Activated CD8-positive, alpha-beta memory T cell treated with anti-CD3 and anti-CD28 coated beads, Interleukin-2, amount 50 U/mL, for 48 hours (primary cell): ENCODE data around the gene LRP1.

ENCODE experiments used
- DNase-seq: peaks from one replicate; pipeline ENCODE4 v3.0.0-alpha.2; 2020

Gene LRP1

GRCh38 chr12:57240066-57240921 lies 112.0 kb downstream of the LRP1 start:
- DNase-seq, result peak; percentile 81

- peak; percentile 68 for DNase-seq
Measured at GRCh38 chr12:57240926-57241401, 112.7 kb downstream of the LRP1 start.

GRCh38 chr12:57241402-57242310 lies 113.4 kb downstream of the LRP1 start:
- peak; percentile 68 for DNase-seq

GRCh38 chr12:57242329-57242690 lies 114.0 kb downstream of the LRP1 start:
- DNase-seq, result no peak

- peak; percentile 90 for DNase-seq
Measured at GRCh38 chr12:57242691-57243454, 114.6 kb downstream of the LRP1 start.

GRCh38 chr12:57243521-57244311 lies 115.4 kb downstream of the LRP1 start:
- DNase-seq, result peak; percentile 94

- DNase-seq, result no peak
Measured at GRCh38 chr12:57244312-57244696, 116.0 kb downstream of the LRP1 start.

- DNase-seq, result no peak
Measured at GRCh38 chr12:57247041-57247440, 118.8 kb downstream of the LRP1 start.

GRCh38 chr12:57248934-57249742 lies 120.9 kb downstream of the LRP1 start:
- no peak for DNase-seq

- DNase-seq, result no peak
Measured at GRCh38 chr12:57250541-57250940, 122.3 kb downstream of the LRP1 start.

- DNase-seq, result no peak
Measured at GRCh38 chr12:57250956-57251355, 122.7 kb downstream of the LRP1 start, which contains the start of gene STAC3. STAC3 (minus strand) TSS chr12:57251187; CDS start chr12:57249636, 1,551 bp downstream.

GRCh38 chr12:57254506-57255280 lies 126.4 kb downstream of the LRP1 start:
- DNase-seq, result no peak

- no peak for DNase-seq
Measured at GRCh38 chr12:57255916-57256315, 127.6 kb downstream of the LRP1 start.

- DNase-seq, result no peak
Measured at GRCh38 chr12:57258977-57259970, 131.0 kb downstream of the LRP1 start.

- no peak for DNase-seq
Measured at GRCh38 chr12:57260366-57260765, 132.1 kb downstream of the LRP1 start.

- no peak for DNase-seq
Measured at GRCh38 chr12:57261428-57261865, 133.2 kb downstream of the LRP1 start.

GRCh38 chr12:57262126-57262822 lies 134.0 kb downstream of the LRP1 start:
- no peak for DNase-seq
